Tibial artery (tissue), 4 donors: ENCODE results near the gene TTC3.
"Not testable (repeated sequence)": the region's sequence is repeated elsewhere in the genome, so short reads cannot be mapped to it uniquely, and the experiment has no call there.

Experiments
- DNase-seq, 2 donors: peaks; one replicate each; pipeline ENCODE4 v3.0.0-alpha.2; 2019
- H3K27ac ChIP-seq, 2 donors: fragments of 200-600 bp; sonication (generic) in 1 of 2; 1 replicate in 1 of 2; 2 replicates in 1 of 2; pipeline ENCODE4 v1.5.1; 2018 to 2019; ENCODE audit warnings: mild to moderate bottlenecking in 1 of 2
- H3K27me3 ChIP-seq, 2 donors: fragments of 200-600 bp; sonication (generic) in 1 of 2; one replicate each; pipeline versions ENCODE4 v1.5.1 to v1.6.0; 2016 to 2019
- H3K36me3 ChIP-seq, 3 donors: fragments of 200-600 bp; sonication (generic) in 2 of 3; one replicate each; pipeline ENCODE4 v1.5.1; 2016 to 2019; ENCODE audit warnings: mild to moderate bottlenecking in 2 of 3
- H3K4me1 ChIP-seq, 4 donors: fragments of 200-600 bp; sonication (generic) in 2 of 4; 1 replicate in 3 of 4; 2 replicates in 1 of 4; pipeline ENCODE4 v1.5.1; 2016 to 2019
- H3K4me3 ChIP-seq, 2 donors: fragments of 200-600 bp; sonication (generic) in 1 of 2; 1 replicate in 1 of 2; 2 replicates in 1 of 2; pipeline ENCODE4 v1.5.1; 2018 to 2019; ENCODE audit warnings: mild to moderate bottlenecking in 2 of 2
- H3K9me3 ChIP-seq, 3 donors: fragments of 200-600 bp; sonication (generic) in 1 of 3; one replicate each; pipeline ENCODE4 v1.5.1; 2016 to 2019
- intact Hi-C: fragments of 100-400 bp; cut with DNase I; formaldehyde crosslinking; loops from one replicate; pipeline ENCODE4 v1.15.0; 2023; ENCODE audit warnings: low total_unique reads
- TF ChIP-seq, protein P1 (sequence below), 2 experiments: fragments of 200-600 bp in 1 of 2; fragments of 450-650 bp in 1 of 2; IDR thresholded peaks; one replicate each; pipeline ENCODE4 v1.5.1; 2017 to 2019; ENCODE audit warnings: antibody characterized with exemption in 2 of 2, mild to moderate bottlenecking in 1 of 2, moderate library complexity in 1 of 2

TTC3 gene

DNA sequence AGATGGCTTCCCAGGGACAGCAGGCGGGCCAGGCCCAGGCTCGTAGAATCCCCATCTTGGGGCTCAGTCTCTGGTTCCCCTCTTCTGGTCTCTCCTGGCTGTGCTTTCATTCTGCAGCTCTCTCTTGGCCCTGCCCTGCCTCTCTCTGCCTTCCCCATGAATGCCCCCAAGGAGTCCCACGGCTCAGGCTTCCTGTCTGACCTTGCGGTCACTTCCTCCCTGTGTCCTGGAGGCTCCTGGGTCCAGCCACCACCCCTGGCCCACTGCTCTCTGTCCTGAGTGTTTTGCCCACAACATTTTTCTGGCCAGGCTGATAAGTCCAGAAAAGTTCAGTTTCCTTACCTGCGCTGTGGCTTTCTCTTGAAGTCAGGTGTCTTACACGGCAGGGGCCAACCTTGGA is 29.2 kb upstream of the TTC3 start:
- Histone ChIP-seq H3K4me1 (no peaks in the 10 kb centered on the region), H3K36me3 (no peaks in the 10 kb centered on the region), H3K27me3 (peaks cover 0 to 6% of the 10 kb centered on the region in 2 donors), H3K27ac (no peak overlapping the region), H3K9me3 (no peaks in the 10 kb centered on the region), H3K4me3 (no peak overlapping the region)
- TF ChIP-seq, protein P1, sequence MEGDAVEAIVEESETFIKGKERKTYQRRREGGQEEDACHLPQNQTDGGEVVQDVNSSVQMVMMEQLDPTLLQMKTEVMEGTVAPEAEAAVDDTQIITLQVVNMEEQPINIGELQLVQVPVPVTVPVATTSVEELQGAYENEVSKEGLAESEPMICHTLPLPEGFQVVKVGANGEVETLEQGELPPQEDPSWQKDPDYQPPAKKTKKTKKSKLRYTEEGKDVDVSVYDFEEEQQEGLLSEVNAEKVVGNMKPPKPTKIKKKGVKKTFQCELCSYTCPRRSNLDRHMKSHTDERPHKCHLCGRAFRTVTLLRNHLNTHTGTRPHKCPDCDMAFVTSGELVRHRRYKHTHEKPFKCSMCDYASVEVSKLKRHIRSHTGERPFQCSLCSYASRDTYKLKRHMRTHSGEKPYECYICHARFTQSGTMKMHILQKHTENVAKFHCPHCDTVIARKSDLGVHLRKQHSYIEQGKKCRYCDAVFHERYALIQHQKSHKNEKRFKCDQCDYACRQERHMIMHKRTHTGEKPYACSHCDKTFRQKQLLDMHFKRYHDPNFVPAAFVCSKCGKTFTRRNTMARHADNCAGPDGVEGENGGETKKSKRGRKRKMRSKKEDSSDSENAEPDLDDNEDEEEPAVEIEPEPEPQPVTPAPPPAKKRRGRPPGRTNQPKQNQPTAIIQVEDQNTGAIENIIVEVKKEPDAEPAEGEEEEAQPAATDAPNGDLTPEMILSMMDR (IDR thresholded peaks at IDR 0.05): no peak
- intact Hi-C loops: no loop called here
- DNase-seq: no peak

DNA sequence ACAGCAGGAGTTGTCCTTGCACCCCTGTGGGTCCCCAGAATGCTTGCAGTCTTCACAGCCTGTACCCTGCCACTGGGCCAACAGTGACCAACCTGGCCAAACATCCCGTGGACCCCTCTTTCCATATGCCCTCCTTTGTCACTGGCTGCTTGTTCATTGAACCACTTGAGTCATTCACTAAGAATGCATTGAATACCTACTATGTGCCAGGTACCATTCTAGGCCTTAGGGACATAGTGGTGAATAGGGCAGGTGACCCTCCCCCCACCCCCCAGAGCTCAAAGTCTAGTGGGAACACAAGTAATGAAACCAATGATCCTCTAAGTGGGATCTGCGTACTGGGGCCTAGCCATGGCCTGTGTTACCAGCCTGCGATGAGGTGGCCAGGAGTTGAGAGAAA is 28.4 kb upstream of the TTC3 start:
- H3K9me3 ChIP-seq: no peaks in the 10 kb centered on the region
- no peaks in the 10 kb centered on the region for H3K36me3 ChIP-seq
- H3K27me3 ChIP-seq: peaks cover 0 to 6% of the 10 kb centered on the region in 2 donors
- no peaks in the 10 kb centered on the region for H3K4me1 ChIP-seq
- H3K27ac ChIP-seq: no peak overlapping the region
- intact Hi-C loops: no loop called here
- no peak overlapping the region for H3K4me3 ChIP-seq
- DNase-seq: no peak
- TF ChIP-seq, protein P1 (IDR thresholded peaks at IDR 0.05): no peak

DNA sequence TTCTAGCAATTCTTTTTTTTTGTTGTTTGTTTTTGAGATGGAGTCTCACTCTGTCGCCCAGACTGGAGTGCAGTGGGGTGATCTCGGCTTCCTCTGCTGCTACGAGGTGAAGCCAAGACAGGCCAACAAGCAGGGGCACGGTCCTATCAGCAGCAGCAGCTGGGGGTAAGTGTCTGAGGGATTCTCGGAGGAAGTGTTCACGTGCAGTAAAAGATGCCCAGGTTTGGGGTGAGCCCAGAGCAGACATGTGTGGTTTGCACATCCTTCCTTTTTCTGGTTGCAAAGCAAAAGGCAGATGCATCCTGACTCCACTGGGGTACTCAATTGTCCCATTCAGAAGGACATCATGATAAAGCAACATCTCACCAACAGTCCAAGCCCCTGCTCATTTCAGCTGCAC is 27.9 kb upstream of the TTC3 start:
- Histone ChIP-seq H3K27me3 (peaks cover 0 to 6% of the 10 kb centered on the region in 2 donors), H3K27ac (no peak overlapping the region), H3K4me1 (no peaks in the 10 kb centered on the region), H3K9me3 (no peaks in the 10 kb centered on the region), H3K36me3 (no peaks in the 10 kb centered on the region), H3K4me3 (no peak overlapping the region)
- TF ChIP-seq, protein P1 (IDR thresholded peaks at IDR 0.05): no peak
- DNase-seq: no peak
- intact Hi-C loops: no loop called here

DNA sequence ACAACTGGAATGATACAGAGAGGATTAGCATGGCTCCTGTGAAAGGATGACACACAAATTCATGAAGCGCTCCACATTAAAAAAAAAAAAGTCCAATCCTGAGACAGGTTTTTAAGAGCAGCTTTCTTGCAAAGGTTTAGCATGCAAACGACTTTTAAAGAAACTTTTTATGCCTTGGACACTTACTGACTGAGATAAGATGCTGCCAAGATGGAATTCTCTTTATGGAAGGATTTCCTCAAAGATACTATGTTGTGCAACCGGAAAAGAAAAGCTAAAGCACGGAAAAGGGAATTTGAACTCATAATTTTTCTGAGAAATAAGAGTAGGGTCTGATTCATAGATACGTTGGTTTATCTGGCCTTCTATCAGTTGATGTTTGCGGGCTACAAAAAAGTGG is 27.5 kb upstream of the TTC3 start:
- no peaks in the 10 kb centered on the region for H3K9me3 ChIP-seq
- peaks cover 0 to 6% of the 10 kb centered on the region in 2 donors for H3K27me3 ChIP-seq
- H3K27ac ChIP-seq: no peak overlapping the region
- no peak for DNase-seq
- no peak overlapping the region for H3K4me3 ChIP-seq
- intact Hi-C loops: no loop called here
- no peaks in the 10 kb centered on the region for H3K36me3 ChIP-seq
- H3K4me1 ChIP-seq: no peaks in the 10 kb centered on the region
- TF ChIP-seq, protein P1 (IDR thresholded peaks at IDR 0.05): no peak

DNA sequence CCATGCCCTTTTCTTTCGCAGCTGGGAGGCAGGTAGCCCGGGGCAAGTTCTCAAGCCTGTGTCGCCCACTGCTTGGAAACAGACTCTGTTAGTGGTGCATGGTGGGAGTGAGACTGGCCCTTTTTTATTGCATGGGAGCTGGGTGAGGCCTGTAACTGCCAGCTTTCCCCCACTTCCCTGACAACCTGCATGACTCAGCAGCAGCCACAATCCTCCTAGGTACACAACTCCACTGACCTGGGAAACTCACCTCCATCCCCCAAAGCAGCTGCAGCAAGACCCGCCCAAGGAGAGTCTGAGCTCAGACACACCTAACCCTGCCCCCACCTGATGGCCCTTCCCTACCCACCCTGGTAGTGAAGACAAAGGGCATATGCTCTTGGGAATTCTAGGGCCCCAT is 26.0 kb upstream of the TTC3 start:
- Histone ChIP-seq H3K36me3 (no peaks in the 10 kb centered on the region), H3K4me3 (no peak overlapping the region), H3K27me3 (peaks cover 0 to 6% of the 10 kb centered on the region in 2 donors), H3K9me3 (no peaks in the 10 kb centered on the region), H3K4me1 (no peaks in the 10 kb centered on the region), H3K27ac (no peak overlapping the region)
- intact Hi-C loops: no loop called here
- DNase-seq: no peak
- TF ChIP-seq, protein P1 (IDR thresholded peaks at IDR 0.05): no peak

DNA sequence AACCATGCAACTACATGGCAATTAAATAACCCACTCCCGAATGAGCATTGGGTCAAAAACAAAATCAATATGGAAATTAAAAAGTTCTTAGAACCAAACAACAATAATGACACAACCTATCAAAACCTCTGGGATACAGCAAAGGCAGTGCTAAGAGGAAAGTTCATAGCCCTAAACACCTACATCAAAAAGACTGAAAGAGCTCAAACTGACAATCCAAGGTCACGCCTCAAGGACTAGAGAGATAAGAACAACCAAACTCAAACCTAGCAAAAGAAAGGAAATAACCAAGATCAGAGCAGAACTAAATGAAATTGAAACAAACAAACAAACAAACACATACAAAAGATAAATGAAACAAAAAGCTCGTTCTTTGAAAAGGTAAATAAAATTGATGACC is 23.3 kb upstream of the TTC3 start:
- H3K4me1 ChIP-seq, H3K9me3 ChIP-seq, intact Hi-C loops, H3K4me3 ChIP-seq, H3K27me3 ChIP-seq, H3K36me3 ChIP-seq, DNase-seq, H3K27ac ChIP-seq: not testable (repeated sequence)
